Activated T-cell treated with anti-CD3 and anti-CD28 coated beads, Interleukin-2, amount 50 U/mL, for 72 hours (primary cell): ENCODE data around the gene DLGAP1. TPM values are rescaled to one million over a fixed set of nuclear protein-coding genes. Genes with fewer than 3 reads are reported as not detected.
"Not testable (repeated sequence)": the region's sequence is repeated elsewhere in the genome, so short reads cannot be mapped to it uniquely, and the experiment has no call there.

Experiments
- ATAC-seq, 2 donors: fragments of 150-1000 bp; cut with Tn5 transposase; replicated peaks in 1 of 2; 2 replicates each; pipeline ENCODE4 v1.10.0; 2021; ENCODE audit warnings: moderate library complexity in 2 of 2, mild to moderate bottlenecking in 1 of 2
- DNase-seq, 2 donors: peaks; one replicate each; pipeline ENCODE4 v3.0.0; 2021 to 2022; ENCODE audit warnings: mixed read lengths in 1 of 2
- H3K27ac Mint-ChIP-seq: one replicate; pipeline ENCODE4 v1.8.0; 2022; ENCODE audit warnings: mild to moderate bottlenecking, moderate library complexity, mixed read lengths
- H3K27me3 Mint-ChIP-seq: one replicate; pipeline ENCODE4 v1.8.0; 2022; ENCODE audit warnings: low read depth, mixed read lengths
- H3K36me3 Mint-ChIP-seq, 2 donors: one replicate each; pipeline ENCODE4 v1.8.0; 2022; ENCODE audit warnings: mixed read lengths in 2 of 2, mild to moderate bottlenecking in 1 of 2; ENCODE audit not compliant: insufficient read depth in 2 of 2
- H3K4me1 Mint-ChIP-seq: one replicate; pipeline ENCODE4 v1.8.0; 2022; ENCODE audit warnings: low read depth, mixed read lengths
- H3K4me3 Mint-ChIP-seq, 2 donors: one replicate each; pipeline ENCODE4 v1.8.0; 2022; ENCODE audit warnings: mild to moderate bottlenecking in 2 of 2, mixed read lengths in 2 of 2, moderate library complexity in 2 of 2
- H3K9me3 Mint-ChIP-seq, 2 donors: one replicate each; pipeline ENCODE4 v1.8.0; 2022; ENCODE audit warnings: mixed read lengths in 2 of 2
- total RNA-seq, 2 donors: library from RNA; stranded (reverse); gene quantifications; one replicate each; pipeline ENCODE4 v1.2.3, GENCODE V29; 2022

The DLGAP1 gene
- total RNA-seq, 2 donors from 2014 or later: 0.17 to 0.51 TPM

DNA sequence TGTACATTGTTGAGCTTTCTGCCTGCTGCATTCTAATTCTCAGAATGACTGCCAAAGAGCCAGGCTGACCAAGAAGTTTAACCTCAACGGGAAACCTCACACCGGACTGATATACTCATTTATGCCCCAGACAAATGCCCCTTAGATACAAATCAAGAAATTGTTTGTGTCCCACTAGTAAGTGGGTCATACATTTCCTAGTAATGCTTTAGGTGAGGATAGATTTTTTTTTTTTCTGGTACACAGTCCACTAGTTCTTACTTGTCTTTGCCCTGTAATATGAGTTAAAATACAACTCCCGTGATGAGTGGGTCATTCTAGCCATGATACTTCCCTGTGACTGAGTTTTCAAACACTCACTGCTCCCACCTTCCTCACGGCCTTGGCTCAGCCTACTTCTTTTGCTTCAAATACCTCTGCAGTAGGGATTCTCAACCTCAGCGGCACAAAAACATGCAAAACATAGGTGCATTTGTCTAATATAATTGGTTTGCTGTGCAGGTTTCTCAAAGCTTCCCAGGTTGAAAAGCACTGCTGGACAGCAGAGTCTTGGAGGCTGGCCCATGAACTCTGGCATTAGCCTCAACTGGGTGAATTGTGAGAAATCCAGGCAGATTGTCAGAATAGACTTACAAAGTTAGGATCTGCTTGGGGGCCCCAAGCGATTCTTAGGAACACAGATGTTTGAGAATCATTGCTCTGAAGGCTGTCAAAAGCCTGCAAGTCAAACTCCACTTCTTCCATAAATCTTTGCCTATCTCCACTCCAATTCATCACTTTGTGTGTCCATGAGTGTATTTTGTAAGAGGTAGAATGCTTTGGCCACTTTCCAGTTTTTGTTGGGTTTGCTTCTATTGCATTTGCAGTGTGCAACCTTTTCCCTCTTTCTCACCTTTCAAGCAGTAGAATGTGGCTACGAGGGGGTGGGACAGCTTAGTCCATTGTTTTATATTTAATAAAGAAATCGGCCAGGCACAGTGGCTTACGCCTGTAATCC lies 969.7 kb downstream of the DLGAP1 start:
- DNase-seq: peak in 1 of 2 donors; percentile 16
- peaks cover 11% of the 10 kb centered on the region for H3K4me1 Mint-ChIP-seq
- H3K27me3 Mint-ChIP-seq: peaks cover 9% of the 10 kb centered on the region

DNA sequence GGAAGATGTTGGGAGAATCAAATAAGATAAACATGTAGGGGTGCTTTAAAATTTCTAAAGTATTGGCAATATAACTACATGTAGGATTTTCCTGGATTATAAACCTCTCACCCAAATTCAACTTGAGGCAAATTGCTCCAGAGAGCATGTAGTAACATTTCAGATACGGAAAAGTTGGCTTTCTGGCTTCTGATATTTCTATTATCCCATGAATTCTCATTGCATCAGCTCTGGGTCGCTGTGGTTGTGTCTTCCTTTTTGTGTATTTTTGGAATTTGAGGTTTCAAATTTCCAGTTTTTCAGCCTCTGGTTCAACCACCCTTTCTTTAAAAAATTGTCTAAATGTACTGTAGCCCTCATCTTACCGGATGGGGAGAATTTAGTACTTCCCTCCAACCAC lies 972.8 kb downstream of the DLGAP1 start:
- Mint-ChIP-seq H3K27ac (no peak overlapping the region), H3K4me1 (peaks cover 11% of the 10 kb centered on the region), H3K4me3 (no peak overlapping the region), H3K36me3 (no peaks in the 10 kb centered on the region), H3K9me3 (no peaks in the 10 kb centered on the region), H3K27me3 (no peaks in the 10 kb centered on the region)
- no peak for DNase-seq
- ATAC-seq: no peak

More for the DNA sequence above, 969.7 kb downstream of the DLGAP1 start:
- H3K9me3 Mint-ChIP-seq: no peaks in the 10 kb centered on the region
- peaks cover 0 to 1% of the 10 kb centered on the region in 2 donors for H3K36me3 Mint-ChIP-seq
- H3K4me3 Mint-ChIP-seq: no peak overlapping the region
- no peak overlapping the region for H3K27ac Mint-ChIP-seq
- peak; percentile 72 to 83 for ATAC-seq

DNA sequence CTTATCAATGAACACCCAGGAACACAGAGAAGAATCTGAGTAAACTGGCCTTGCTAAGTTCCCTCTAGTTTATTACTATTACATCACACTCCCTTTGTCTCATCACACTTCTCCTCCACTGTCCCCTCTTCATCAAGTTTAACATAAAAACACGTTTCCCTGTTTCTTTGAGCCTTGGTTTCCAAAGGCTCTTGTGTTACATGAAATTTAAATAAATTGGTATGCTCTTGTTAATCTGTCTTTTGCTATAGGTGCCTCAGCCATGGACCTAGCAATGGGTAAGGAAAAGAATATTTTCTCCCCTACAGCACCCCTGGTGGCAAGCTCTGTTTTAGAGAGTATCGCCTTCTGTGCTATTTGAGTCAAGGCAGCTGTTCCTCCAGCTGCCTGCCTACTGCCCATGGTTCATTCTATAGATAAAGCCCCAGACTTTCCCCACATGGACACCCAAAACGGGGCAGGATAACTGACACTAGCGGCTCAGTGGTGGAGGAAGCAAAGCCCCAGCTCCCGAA lies 973.4 kb downstream of the DLGAP1 start:
- ATAC-seq: peak; percentile 50 to 54
- Mint-ChIP-seq H3K36me3 (no peaks in the 10 kb centered on the region), H3K9me3 (no peaks in the 10 kb centered on the region), H3K4me1 (peaks cover 11% of the 10 kb centered on the region), H3K4me3 (no peak overlapping the region), H3K27ac (no peak overlapping the region), H3K27me3 (no peaks in the 10 kb centered on the region)
- DNase-seq: peak; percentile 30 to 37

DNA sequence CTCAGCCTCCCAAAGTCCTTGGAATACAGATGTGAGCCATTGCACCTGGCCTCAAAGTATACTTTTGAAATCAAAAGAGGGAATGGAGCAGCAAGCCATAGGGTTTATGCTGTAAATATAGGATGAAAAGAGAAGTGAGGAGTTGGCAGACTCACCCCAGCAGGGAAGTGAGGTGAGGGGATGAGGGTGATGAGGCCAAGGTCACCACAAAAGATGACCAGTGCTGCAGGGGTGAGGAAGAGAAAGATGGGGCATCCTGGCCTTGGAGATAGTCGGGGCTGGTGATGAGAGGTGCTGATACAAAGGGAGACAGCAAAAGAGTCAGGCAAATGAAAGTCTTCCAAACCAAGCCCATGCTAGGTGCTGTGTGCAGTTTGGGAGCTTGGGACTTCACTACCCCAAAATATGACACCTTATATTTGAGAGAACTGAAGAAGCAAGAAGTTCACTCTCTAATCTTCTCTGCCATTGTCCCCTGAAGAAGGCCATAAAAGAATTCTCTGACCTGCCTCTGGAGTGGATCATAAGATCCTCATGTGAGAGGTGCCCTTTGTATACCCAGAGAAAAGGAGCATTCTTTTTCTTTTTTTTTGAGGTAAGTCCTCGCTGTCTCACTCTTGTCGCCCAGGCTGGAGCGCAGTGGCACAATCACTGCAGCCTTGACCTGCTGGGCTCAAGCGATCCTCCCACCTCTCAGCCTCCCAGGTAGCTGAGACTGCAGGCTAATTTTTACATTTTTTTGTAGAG lies 974.1 kb downstream of the DLGAP1 start:
- no peaks in the 10 kb centered on the region for H3K9me3 Mint-ChIP-seq
- no peak for ATAC-seq
- no peaks in the 10 kb centered on the region for H3K27me3 Mint-ChIP-seq
- H3K4me1 Mint-ChIP-seq: peaks cover 16% of the 10 kb centered on the region
- H3K27ac Mint-ChIP-seq: no peak overlapping the region
- H3K36me3 Mint-ChIP-seq: no peaks in the 10 kb centered on the region
- no peak overlapping the region for H3K4me3 Mint-ChIP-seq
- no peak for DNase-seq

DNA sequence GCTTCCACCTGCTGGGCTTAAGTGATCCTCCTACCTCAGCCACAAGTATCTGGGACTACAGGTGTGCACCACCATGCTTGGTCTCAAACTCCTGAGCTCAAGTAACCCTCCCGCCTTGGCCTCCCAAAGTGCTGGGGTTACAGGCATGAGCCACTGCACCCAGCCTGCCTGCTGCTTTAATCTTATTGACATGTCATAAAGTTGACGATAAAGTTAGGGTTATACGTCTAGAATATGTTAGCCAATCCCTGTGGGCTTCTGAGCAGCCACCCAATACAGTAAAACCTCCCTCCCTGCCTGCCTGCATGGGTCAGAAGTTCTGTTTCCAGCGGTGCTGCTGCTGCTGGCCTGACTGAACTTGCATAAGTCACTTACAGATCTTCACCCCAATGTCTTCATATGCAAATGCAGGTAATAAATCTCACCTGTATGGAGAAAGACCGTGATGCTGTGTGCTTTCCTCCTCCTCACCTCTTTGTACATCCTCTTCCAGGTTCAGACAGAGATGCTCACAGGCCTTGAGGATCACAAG lies 975.1 kb downstream of the DLGAP1 start:
- Mint-ChIP-seq H3K27ac (no peak overlapping the region), H3K27me3 (no peaks in the 10 kb centered on the region), H3K9me3 (no peaks in the 10 kb centered on the region), H3K36me3 (peaks cover 0 to 2% of the 10 kb centered on the region in 2 donors), H3K4me1 (peaks cover 11% of the 10 kb centered on the region), H3K4me3 (no peak overlapping the region)
- ATAC-seq (no peak), DNase-seq (no peak)

DNA sequence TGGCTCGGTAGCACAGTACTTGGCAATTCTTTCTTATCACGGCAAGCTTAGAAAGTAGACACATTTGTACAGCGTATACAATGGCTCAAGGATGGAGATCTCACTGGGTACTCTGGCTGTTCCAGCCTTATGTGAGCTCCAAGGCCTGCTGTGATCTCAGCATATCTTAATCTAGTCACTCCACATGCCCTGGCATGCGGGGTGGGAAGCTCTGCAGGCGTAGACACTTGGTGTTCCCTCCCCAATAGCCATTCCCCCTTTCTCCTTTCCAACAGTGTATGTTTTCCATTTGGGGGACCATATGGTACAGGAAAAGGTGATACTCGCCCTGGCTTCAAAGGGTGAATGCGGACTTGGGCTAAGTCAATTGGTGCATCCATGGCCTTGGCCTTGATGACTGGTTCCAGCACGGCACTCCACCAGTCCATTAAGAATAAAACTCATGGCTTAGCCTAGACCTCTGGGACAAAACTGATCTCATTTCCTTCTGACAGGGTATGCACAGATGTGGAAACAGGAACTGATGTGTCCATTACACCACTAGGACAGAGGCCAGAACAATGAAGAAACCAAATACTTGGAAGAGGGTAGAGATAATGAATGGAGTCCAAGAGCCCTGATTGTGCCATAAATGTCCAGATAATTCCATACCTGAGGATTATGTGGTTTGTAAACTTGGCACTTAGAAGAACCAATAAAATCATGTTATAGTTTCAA lies 976.7 kb downstream of the DLGAP1 start:
- no peak overlapping the region for H3K4me3 Mint-ChIP-seq
- no peaks in the 10 kb centered on the region for H3K27me3 Mint-ChIP-seq
- no peak for ATAC-seq
- H3K9me3 Mint-ChIP-seq: peaks cover 0 to 3% of the 10 kb centered on the region in 2 donors
- H3K36me3 Mint-ChIP-seq: peaks cover 4 to 7% of the 10 kb centered on the region in 2 donors
- DNase-seq: no peak
- no peak overlapping the region for H3K27ac Mint-ChIP-seq
- H3K4me1 Mint-ChIP-seq: peaks cover 11% of the 10 kb centered on the region

DNA sequence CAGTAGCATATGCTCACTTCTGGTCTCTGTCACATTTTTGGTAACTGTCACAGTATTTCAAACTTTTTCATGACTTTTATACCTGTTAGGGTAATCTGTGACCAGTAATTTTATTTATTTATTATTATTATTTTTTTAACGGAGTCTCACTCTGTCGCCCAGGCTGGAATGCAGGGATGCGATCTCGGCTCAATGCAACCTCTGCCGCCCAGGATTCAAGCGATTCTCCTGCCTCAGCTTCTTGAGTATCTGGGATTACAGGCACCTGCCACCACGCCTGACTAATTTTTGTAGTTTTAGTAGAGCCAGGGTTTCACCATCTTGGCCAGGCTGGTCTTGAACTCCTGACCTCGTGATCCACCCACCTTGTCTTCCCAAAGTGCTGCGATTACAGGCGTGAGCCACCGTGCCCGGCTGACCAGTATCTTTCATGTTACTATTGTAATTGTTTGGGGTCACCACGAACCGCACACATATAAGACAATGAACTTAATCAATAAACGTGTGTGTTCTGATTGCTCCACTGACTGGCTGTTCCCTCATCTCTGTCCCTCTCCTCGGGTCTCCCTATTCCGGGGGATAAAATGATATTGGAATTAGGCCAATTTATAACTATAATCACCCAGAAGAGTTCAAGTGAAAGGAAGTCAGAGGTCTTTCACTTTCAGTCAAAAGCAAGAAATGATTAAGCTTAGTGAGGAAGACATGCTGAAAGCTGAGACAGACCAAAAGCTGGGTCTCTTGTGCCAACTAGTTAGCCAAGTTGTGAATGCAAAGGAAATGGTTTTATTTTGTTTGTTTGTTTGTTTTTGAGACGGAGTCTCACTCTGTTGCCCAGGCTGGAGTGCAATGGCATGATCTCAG lies 982.2 kb downstream of the DLGAP1 start:
- DNase-seq (peak in 1 of 2 donors; percentile 18), ATAC-seq (peak; percentile 89 to 92)
- peak overlapping the region; percentile 62 for H3K27ac Mint-ChIP-seq
- peaks cover 4 to 7% of the 10 kb centered on the region in 2 donors for H3K36me3 Mint-ChIP-seq
- no peaks in the 10 kb centered on the region for H3K27me3 Mint-ChIP-seq
- H3K4me3 Mint-ChIP-seq: peak overlapping the region; percentile 29 to 75
- H3K9me3 Mint-ChIP-seq: peaks cover 0 to 3% of the 10 kb centered on the region in 2 donors
- peaks cover 22% of the 10 kb centered on the region for H3K4me1 Mint-ChIP-seq

DNA sequence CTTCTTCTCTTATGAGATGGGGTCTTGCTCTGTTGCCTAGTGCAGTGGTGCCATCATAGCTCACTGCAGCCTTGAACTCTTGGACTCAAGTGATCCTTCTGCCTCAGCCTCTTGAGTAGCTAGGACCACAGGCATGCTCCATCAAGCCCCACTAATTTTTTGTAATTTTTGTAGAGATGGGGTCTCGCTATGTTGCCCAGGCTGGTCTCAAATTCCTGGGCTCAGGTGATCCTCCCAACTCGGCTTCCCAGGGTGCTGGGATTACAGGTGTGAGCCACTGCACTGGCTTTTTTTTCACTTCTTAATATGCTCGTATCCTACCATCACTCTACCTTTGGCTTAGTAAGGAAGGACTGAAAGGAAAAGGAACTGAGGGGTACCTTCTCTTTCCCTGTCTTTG lies 983.0 kb downstream of the DLGAP1 start:
- ATAC-seq, H3K4me3 Mint-ChIP-seq, H3K9me3 Mint-ChIP-seq: not testable (repeated sequence)

DNA sequence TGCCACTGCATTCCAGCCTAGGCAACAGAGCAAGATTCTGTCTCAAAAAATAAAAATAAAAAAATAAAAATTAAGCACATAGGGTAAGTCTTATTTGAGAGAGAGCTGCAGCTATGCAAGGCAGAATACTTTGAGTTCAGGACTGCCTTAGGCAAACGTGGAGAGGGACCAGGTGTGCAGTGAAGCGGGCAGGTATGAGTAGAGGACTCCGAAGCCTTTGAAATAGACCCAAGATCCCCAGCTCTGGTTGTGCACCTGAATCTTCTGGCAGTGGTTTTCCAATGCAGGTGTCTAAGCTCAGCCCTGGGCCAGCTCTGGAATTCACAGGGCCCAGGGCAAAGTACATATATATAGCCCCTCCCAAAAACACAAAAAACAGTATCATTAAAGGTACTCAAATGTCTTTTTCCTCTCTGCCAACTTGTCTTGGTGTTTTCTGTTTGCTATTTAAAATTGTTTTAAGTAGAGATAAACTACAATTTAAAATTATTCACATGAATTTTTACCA lies 983.9 kb downstream of the DLGAP1 start:
- no peak for ATAC-seq
- H3K27me3 Mint-ChIP-seq: no peaks in the 10 kb centered on the region
- no peak overlapping the region for H3K27ac Mint-ChIP-seq
- H3K9me3 Mint-ChIP-seq: peaks cover 0 to 3% of the 10 kb centered on the region in 2 donors
- no peak for DNase-seq
- peaks cover 4 to 7% of the 10 kb centered on the region in 2 donors for H3K36me3 Mint-ChIP-seq
- no peak overlapping the region for H3K4me3 Mint-ChIP-seq
- H3K4me1 Mint-ChIP-seq: peaks cover 28% of the 10 kb centered on the region

More for the DNA sequence above, 983.0 kb downstream of the DLGAP1 start:
- not testable (repeated sequence) for DNase-seq, H3K27ac Mint-ChIP-seq, H3K36me3 Mint-ChIP-seq, H3K27me3 Mint-ChIP-seq
- H3K4me1 Mint-ChIP-seq: peaks cover 24% of the 10 kb centered on the region

DNA sequence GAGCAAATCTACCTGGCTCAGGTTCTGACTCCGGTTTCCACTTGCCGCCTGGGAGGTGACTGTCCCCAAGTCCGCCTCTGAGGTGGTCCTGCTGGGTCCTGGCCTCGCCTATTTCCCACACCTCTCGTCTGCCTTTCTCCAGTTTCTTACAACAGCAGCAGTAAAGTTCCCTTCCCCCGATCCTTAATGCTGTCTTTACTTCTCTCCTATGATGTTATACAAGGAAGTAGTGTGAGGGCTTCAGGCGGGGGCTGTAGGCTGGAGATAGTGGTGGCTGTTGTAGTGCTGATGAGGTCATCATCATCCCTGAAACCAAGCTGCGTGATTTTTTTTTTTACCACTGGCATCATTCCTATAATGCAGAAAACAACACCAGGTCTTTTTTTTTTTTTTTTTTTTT lies 986.3 kb downstream of the DLGAP1 start:
- Mint-ChIP-seq H3K4me1 (peaks cover 30% of the 10 kb centered on the region), H3K27me3 (no peaks in the 10 kb centered on the region), H3K27ac (no peak overlapping the region), H3K36me3 (no peaks in the 10 kb centered on the region), H3K9me3 (no peaks in the 10 kb centered on the region), H3K4me3 (no peak overlapping the region)
- no peak for DNase-seq
- no peak for ATAC-seq

DNA sequence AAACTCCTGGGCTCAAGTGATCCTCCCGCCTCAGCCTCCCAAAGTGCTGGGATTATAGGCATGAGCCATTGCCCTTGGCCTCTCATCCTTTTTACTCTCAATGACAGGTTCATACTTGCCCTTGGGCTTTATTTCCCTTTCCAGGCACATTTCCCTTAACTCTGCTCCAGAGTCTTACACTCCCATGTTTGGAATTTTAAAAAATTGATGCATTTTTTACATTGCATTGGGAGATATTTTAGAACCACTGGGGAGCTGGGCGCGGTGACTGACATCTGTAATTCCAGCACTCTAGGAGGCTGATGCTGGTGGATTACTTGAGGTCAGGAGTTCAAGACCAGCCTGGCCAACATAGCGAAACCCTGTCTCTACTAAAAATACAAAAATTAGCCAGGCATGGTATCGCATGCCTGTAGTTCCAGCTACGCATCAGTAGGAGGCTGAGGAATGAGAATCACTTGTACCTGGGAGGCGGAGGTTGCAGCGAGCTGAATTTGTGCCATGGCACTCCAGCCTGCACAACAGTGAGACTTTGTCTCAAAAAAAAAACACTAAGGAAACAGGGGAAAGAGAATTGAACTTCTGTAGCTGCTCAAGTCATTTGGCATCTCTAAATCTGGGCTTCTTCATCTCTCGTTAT lies 986.9 kb downstream of the DLGAP1 start:
- no peaks in the 10 kb centered on the region for H3K36me3 Mint-ChIP-seq
- no peaks in the 10 kb centered on the region for H3K9me3 Mint-ChIP-seq
- ATAC-seq (no peak), DNase-seq (no peak)
- no peak overlapping the region for H3K4me3 Mint-ChIP-seq
- H3K4me1 Mint-ChIP-seq: peaks cover 23% of the 10 kb centered on the region
- no peak overlapping the region for H3K27ac Mint-ChIP-seq
- H3K27me3 Mint-ChIP-seq: no peaks in the 10 kb centered on the region
